CD4-positive, alpha-beta T cell (primary cell): ENCODE measurements around the gene EIF2B1. TPM values are rescaled to one million over a fixed set of nuclear protein-coding genes. Genes with fewer than 3 reads are reported as not detected.
A peak's percentile ranks its signal among the peaks of the same experiment; 100 is the strongest.
"Not testable (repeated sequence)": the region's sequence is repeated elsewhere in the genome, so short reads cannot be mapped to it uniquely, and the experiment has no call there.

Experiments used
- ATAC-seq: fragments of 200-7000 bp; cut with Tn5 transposase; one replicate; pipeline ENCODE4 v1.10.0; 2022; ENCODE audit warnings: mild to moderate bottlenecking; ENCODE audit not compliant: poor library complexity
- CTCF ChIA-PET: fragments of 350-600 bp; sonication (Branson Sonifier 250); formaldehyde crosslinking; loops from one replicate; lab custom pipeline; 2021; ENCODE audit warnings: antibody characterized with exemption, inconsistent platforms; lab: Charles Lee
- POLR2A ChIA-PET: fragments of 350-600 bp; sonication (Branson Sonifier 250); formaldehyde crosslinking; loops from one replicate; lab custom pipeline; 2021; ENCODE audit warnings: antibody characterized with exemption, inconsistent platforms; lab: Charles Lee
- DNase-seq, 14 experiments: peaks; one replicate each; pipeline ENCODE4 v3.0.0-alpha.2; 2013 to 2020; ENCODE audit warnings: mixed read lengths in 2 of 14
- H3K27ac ChIP-seq, 2 donors: one replicate each; pipeline versions ENCODE4 v1.5.1 to v1.7.0; 2013; ENCODE audit warnings: low read length in 2 of 2, low read depth in 1 of 2, mild to moderate bottlenecking in 1 of 2
- H3K27me3 ChIP-seq, 2 experiments: 1 replicate in 1 of 2; 2 replicates in 1 of 2; pipeline versions ENCODE4 v1.6.1 to v1.7.0; 2013; ENCODE audit warnings: low read length in 2 of 2, control low read depth in 1 of 2, mild to moderate bottlenecking in 1 of 2, moderate library complexity in 1 of 2; ENCODE audit not compliant: insufficient read depth in 2 of 2, control insufficient read depth in 1 of 2
- H3K36me3 ChIP-seq: one replicate; pipeline ENCODE4 v1.6.1; 2013; ENCODE audit warnings: low read length, control low read depth; ENCODE audit not compliant: insufficient read depth
- H3K4me1 ChIP-seq: one replicate; pipeline ENCODE4 v1.6.1; 2013; ENCODE audit warnings: low read length, control low read depth; ENCODE audit not compliant: insufficient read depth
- H3K4me3 ChIP-seq: one replicate; pipeline ENCODE4 v1.5.1; 2013; ENCODE audit warnings: mild to moderate bottlenecking, low read length, moderate library complexity
- H3K9me3 ChIP-seq, 2 experiments: 1 replicate in 1 of 2; 2 replicates in 1 of 2; pipeline versions ENCODE4 v1.6.1 to v1.7.0; 2013; ENCODE audit warnings: low read length in 2 of 2, mild to moderate bottlenecking in 2 of 2, control low read depth in 1 of 2, moderate library complexity in 1 of 2; ENCODE audit not compliant: control insufficient read depth in 1 of 2, insufficient read depth in 1 of 2
- H3K27ac Mint-ChIP-seq: one replicate; pipeline ENCODE4 v1.8.0; 2020; ENCODE audit warnings: mixed read lengths
- H3K27me3 Mint-ChIP-seq: one replicate; pipeline ENCODE4 v1.8.0; 2021; ENCODE audit warnings: mixed read lengths
- H3K36me3 Mint-ChIP-seq: one replicate; pipeline ENCODE4 v1.8.0; 2021; ENCODE audit warnings: low read depth, mixed read lengths
- H3K4me1 Mint-ChIP-seq: one replicate; pipeline ENCODE4 v1.8.0; 2021; ENCODE audit warnings: low read depth, mixed read lengths
- H3K4me3 Mint-ChIP-seq: one replicate; pipeline ENCODE4 v1.8.0; 2020; ENCODE audit warnings: mild to moderate bottlenecking, mixed read lengths
- H3K9me3 Mint-ChIP-seq: one replicate; pipeline ENCODE4 v1.8.0; 2020; ENCODE audit warnings: mixed read lengths
- CTCF ChIP-seq: fragments of 200-600 bp; IDR thresholded peaks from one replicate; pipeline ENCODE4 v1.8.0; 2022; ENCODE audit warnings: antibody characterized with exemption, mild to moderate bottlenecking
- intact Hi-C, 2 experiments: fragments of 100-400 bp; cut with DNase I in 1 of 2; cut with micrococcal nuclease in 1 of 2; formaldehyde crosslinking; loops; one replicate each; pipeline versions ENCODE4 v1.15.1 to v1.9.0; 2023 to 2025; cut with DNase I, micrococcal nuclease
- total RNA-seq, 174 experiments: library from RNA in 2 of 174; stranded (reverse) in 2 of 174; gene quantifications; one replicate each; pipeline ENCODE4 v1.2.3 and lab custom pipeline; 2021 to 2026

Gene EIF2B1
- total RNA-seq, 2 experiments from 2014 or later: 36.0 to 37.3 TPM

DNA sequence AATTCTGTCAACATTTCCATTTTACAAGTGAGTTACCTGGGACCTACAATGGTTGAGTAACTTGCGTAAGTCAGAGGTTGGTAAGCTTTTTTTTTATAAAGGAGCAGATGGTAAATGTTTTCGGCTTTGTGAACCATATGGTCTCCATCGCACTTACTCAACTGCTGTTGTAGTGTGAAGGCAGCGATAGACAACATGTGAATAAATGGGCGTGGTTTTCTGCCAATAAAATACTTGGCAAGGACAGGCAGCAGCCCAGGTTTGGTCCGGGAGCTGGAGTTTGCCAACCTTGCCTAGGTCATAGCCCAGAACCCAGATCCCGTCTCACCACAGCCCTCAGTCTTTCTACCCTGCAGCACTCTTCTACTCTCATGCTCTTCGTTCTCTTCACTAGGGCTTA, 25.3 kb downstream of the EIF2B1 start:
- Mint-ChIP-seq H3K4me3 (no peak overlapping the region), H3K27ac (no peak overlapping the region), H3K9me3 (no peaks in the 10 kb centered on the region), H3K36me3 (peaks cover 83% of the 10 kb centered on the region), H3K4me1 (peaks cover 14% of the 10 kb centered on the region), H3K27me3 (no peaks in the 10 kb centered on the region)
- Histone ChIP-seq H3K4me1 (peaks cover 8% of the 10 kb centered on the region), H3K4me3 (no peak overlapping the region), H3K27ac (no peak overlapping the region), H3K27me3 (no peaks in the 10 kb centered on the region), H3K9me3 (no peaks in the 10 kb centered on the region), H3K36me3 (peaks cover 82% of the 10 kb centered on the region)
- no peak for DNase-seq
- POLR2A ChIA-PET: interaction anchor here (1.2 kb wide), 1 partner anchor 25 kb away, joined by 3 read pairs; the partner anchor contains the start of gene EIF2B1
- no peak for TF ChIP-seq CTCF
- no peak for ATAC-seq
- intact Hi-C loops: no loop called here
- CTCF ChIA-PET: no interaction called here

GRCh38 chr12:123607756-123608155, 25.7 kb downstream of the EIF2B1 start:
- no peak overlapping the region for H3K27ac ChIP-seq
- H3K9me3 Mint-ChIP-seq: no peaks in the 10 kb centered on the region
- ATAC-seq: no peak
- H3K4me3 Mint-ChIP-seq: no peak overlapping the region
- H3K4me1 Mint-ChIP-seq: peaks cover 19% of the 10 kb centered on the region
- DNase-seq: no peak
- H3K27ac Mint-ChIP-seq: no peak overlapping the region
- intact Hi-C loops: no loop called here
- peaks cover 12% of the 10 kb centered on the region for H3K4me1 ChIP-seq
- H3K4me3 ChIP-seq: no peak overlapping the region
- ChIA-PET POLR2A (interaction anchor here (1.2 kb wide), 1 partner anchor 25 kb away, joined by 3 read pairs; the partner anchor contains the start of gene EIF2B1), CTCF (no interaction called here)
- peaks cover 83% of the 10 kb centered on the region for H3K36me3 Mint-ChIP-seq
- no peaks in the 10 kb centered on the region for H3K27me3 Mint-ChIP-seq
- no peaks in the 10 kb centered on the region for H3K9me3 ChIP-seq
- no peaks in the 10 kb centered on the region for H3K27me3 ChIP-seq
- TF ChIP-seq CTCF: no peak
- peaks cover 78% of the 10 kb centered on the region for H3K36me3 ChIP-seq

- CTCF ChIA-PET, H3K27me3 ChIP-seq, DNase-seq, H3K4me3 ChIP-seq, H3K4me3 Mint-ChIP-seq, H3K27ac ChIP-seq, ATAC-seq, H3K9me3 ChIP-seq, H3K27me3 Mint-ChIP-seq, H3K9me3 Mint-ChIP-seq: not testable (repeated sequence)
- Mint-ChIP-seq H3K4me1 (peaks cover 35% of the 10 kb centered on the region), H3K36me3 (peaks cover 57% of the 10 kb centered on the region), H3K27ac (peak overlapping the region; percentile 76)
- Histone ChIP-seq H3K36me3 (peaks cover 36% of the 10 kb centered on the region), H3K4me1 (peaks cover 27% of the 10 kb centered on the region)
- POLR2A ChIA-PET: interaction anchor here (2.6 to 2.9 kb wide), 3 partner anchors 30 to 371 kb away, joined by 15 to 20 read pairs (median 16); partner anchors contain the start of genes EIF2B1, GTF2H3, MPHOSPH9 and MTRFR
- intact Hi-C loops: loop anchor here in 1 of 2 experiments (5.0 kb wide), 4 partner anchors 141 to 1076 kb away; partner anchors contain the start of genes KNTC1, OGFOD2, RSRC2 and SBNO1
These were observed 30.0 kb downstream of the EIF2B1 start for GRCh38 chr12:123603495-123603894.
